ENCODE measurements around the gene ITM2B. TPM values are rescaled to one million over a fixed set of nuclear protein-coding genes. Genes with fewer than 3 reads are reported as not detected.

ITM2B gene
- 100 to 1,000 TPM; 296 to 297 TPM for total RNA-seq

GRCh38 chr13:48233046-48233888 is at the start of gene ITM2B:
Gene ITM2B (plus strand): TSS chr13:48233206. CDS start chr13:48233361, 155 bp downstream.

GRCh38 chr13:48303359-48304142 is 70.5 kb downstream of the ITM2B start, which contains the start of gene RB1:
Gene RB1 (plus strand): TSS chr13:48303751. CDS start chr13:48303913, 162 bp downstream.

Other genes with a start within 250 kb of the ITM2B start
- gene SUCLA2, start 231.9 kb upstream of the ITM2B start, total RNA-seq = 10 to 100 TPM; 33.0 to 35.0 TPM
- 10 to 100 TPM; 10.1 to 10.8 TPM for gene NUDT15, start 195.5 kb upstream of the ITM2B start, total RNA-seq
- gene MED4, start 138.1 kb upstream of the ITM2B start, total RNA-seq = 10 to 100 TPM; 60.4 to 60.9 TPM
- gene RB1, start 70.5 kb downstream of the ITM2B start, total RNA-seq = 10 to 100 TPM; 41.8 to 42.2 TPM
- 10 to 100 TPM; 92.1 to 94.7 TPM for gene LPAR6, start 179.9 kb downstream of the ITM2B start, total RNA-seq

Measured in activated naive CD4-positive, alpha-beta T cell treated with anti-CD3 and anti-CD28 coated beads, Interleukin-2, amount 10 ng/mL, durations not matched to agents 5 hours and 36 hours (primary cell).